Activated CD8-positive, alpha-beta T cell treated with anti-CD3 and anti-CD28 coated beads for 36 hours (primary cell): ENCODE measurements around the gene HGS. TPM values are rescaled to one million over a fixed set of nuclear protein-coding genes. Genes with fewer than 3 reads are reported as not detected.

Experiments
- ATAC-seq: fragments of 200-7000 bp; cut with Tn5 transposase; one replicate; pipeline ENCODE4 v1.10.0; 2021; ENCODE audit warnings: mild to moderate bottlenecking, moderate library complexity
- CTCF ChIA-PET: fragments of 350-600 bp; sonication (Branson Sonifier 250); formaldehyde crosslinking; loops from one replicate; lab custom pipeline; 2021; ENCODE audit warnings: antibody characterized with exemption; lab: Charles Lee
- POLR2A ChIA-PET: fragments of 350-600 bp; sonication (Branson Sonifier 250); formaldehyde crosslinking; loops from one replicate; lab custom pipeline; 2021; ENCODE audit warnings: antibody characterized with exemption; lab: Charles Lee
- DNase-seq: peaks from one replicate; pipeline ENCODE4 v3.0.0-alpha.2; 2020
- H3K27ac Mint-ChIP-seq: one replicate; pipeline ENCODE4 v1.8.0; 2021; ENCODE audit warnings: mild to moderate bottlenecking, mixed read lengths
- H3K27me3 Mint-ChIP-seq: one replicate; pipeline ENCODE4 v1.8.0; 2021; ENCODE audit warnings: mixed read lengths
- H3K36me3 Mint-ChIP-seq: one replicate; pipeline ENCODE4 v1.8.0; 2021; ENCODE audit warnings: low read depth, mixed read lengths
- H3K4me1 Mint-ChIP-seq: one replicate; pipeline ENCODE4 v1.8.0; 2021; ENCODE audit warnings: low read depth, mixed read lengths
- H3K4me3 Mint-ChIP-seq: one replicate; pipeline ENCODE4 v1.8.0; 2021; ENCODE audit warnings: mild to moderate bottlenecking, moderate library complexity, mixed read lengths
- H3K9me3 Mint-ChIP-seq: one replicate; pipeline ENCODE4 v1.8.0; 2021; ENCODE audit warnings: mixed read lengths
- CTCF ChIP-seq: fragments of 200-600 bp; IDR thresholded peaks from one replicate; pipeline ENCODE4 v1.8.0; 2022; ENCODE audit warnings: antibody characterized with exemption, mild to moderate bottlenecking
- intact Hi-C: fragments of 100-400 bp; cut with micrococcal nuclease; formaldehyde crosslinking; loops from one replicate; pipeline ENCODE4 v1.10.0; 2022
- total RNA-seq, 2 experiments: library from RNA; stranded (reverse); gene quantifications; one replicate each; pipeline ENCODE4 v1.2.3, GENCODE V29; 2021

Gene HGS
- total RNA-seq, 2 experiments from 2014 or later: 98.9 to 113 TPM

GRCh38 chr17:81723651-81724209 lies 39.9 kb downstream of the HGS start:
- Mint-ChIP-seq H3K27ac (no peak overlapping the region), H3K27me3 (peaks cover 13% of the 10 kb centered on the region), H3K36me3 (peaks cover 4% of the 10 kb centered on the region), H3K4me3 (no peak overlapping the region), H3K4me1 (no peaks in the 10 kb centered on the region), H3K9me3 (no peaks in the 10 kb centered on the region)
- no peak for ATAC-seq
- ChIA-PET CTCF (interaction anchor here (1.4 to 1.5 kb wide), 2 partner anchors 12 to 230 kb away, joined by 3 to 4 read pairs; no protein-coding TSS in a partner anchor), POLR2A (interaction anchor here (0.7 to 1.8 kb wide), 2 partner anchors 12 to 15 kb away, joined by 4 to 7 read pairs; no protein-coding TSS in a partner anchor)
- no peak for DNase-seq
- no peak for TF ChIP-seq CTCF
- intact Hi-C loops: no loop called here

GRCh38 chr17:81725439-81725838 lies 41.6 kb downstream of the HGS start:
- TF ChIP-seq CTCF: no peak
- Mint-ChIP-seq H3K27ac (no peak overlapping the region), H3K4me1 (no peaks in the 10 kb centered on the region), H3K4me3 (no peak overlapping the region), H3K9me3 (no peaks in the 10 kb centered on the region), H3K27me3 (peaks cover 16% of the 10 kb centered on the region), H3K36me3 (no peaks in the 10 kb centered on the region)
- intact Hi-C loops: no loop called here
- CTCF ChIA-PET: interaction anchor here (0.8 to 1.4 kb wide), 3 partner anchors 8 to 228 kb away, joined by 3 read pairs; no protein-coding TSS in a partner anchor
- ATAC-seq (no peak), DNase-seq (no peak)
- POLR2A ChIA-PET: interaction anchor here (1.2 to 1.9 kb wide), 5 partner anchors 9 to 130 kb away, joined by 3 to 7 read pairs (median 3); partner anchors contain the start of gene MCRIP1

- no peak for ATAC-seq
- no peak for DNase-seq
- no peaks in the 10 kb centered on the region for H3K4me1 Mint-ChIP-seq
- ChIA-PET CTCF (no interaction called here), POLR2A (interaction anchor here (0.5 to 1.9 kb wide), 4 partner anchors 10 to 173 kb away, joined by 3 to 4 read pairs (median 3); no protein-coding TSS in a partner anchor)
- H3K27me3 Mint-ChIP-seq: peaks cover 18% of the 10 kb centered on the region
- TF ChIP-seq CTCF: no peak
- H3K27ac Mint-ChIP-seq: no peak overlapping the region
- no peaks in the 10 kb centered on the region for H3K9me3 Mint-ChIP-seq
- no peak overlapping the region for H3K4me3 Mint-ChIP-seq
- intact Hi-C loops: no loop called here
- H3K36me3 Mint-ChIP-seq: no peaks in the 10 kb centered on the region
These were observed 42.2 kb downstream of the HGS start for GRCh38 chr17:81726004-81726403.

GRCh38 chr17:81727324-81728031 lies 43.7 kb downstream of the HGS start:
- peaks cover 24% of the 10 kb centered on the region for H3K27me3 Mint-ChIP-seq
- H3K36me3 Mint-ChIP-seq: no peaks in the 10 kb centered on the region
- no peaks in the 10 kb centered on the region for H3K4me1 Mint-ChIP-seq
- H3K9me3 Mint-ChIP-seq: no peaks in the 10 kb centered on the region
- CTCF ChIA-PET: no interaction called here
- DNase-seq: no peak
- POLR2A ChIA-PET: interaction anchor here (0.6 to 1.5 kb wide), 2 partner anchors 56 to 136 kb away, joined by 3 to 4 read pairs; no protein-coding TSS in a partner anchor
- intact Hi-C loops: no loop called here
- no peak overlapping the region for H3K27ac Mint-ChIP-seq
- H3K4me3 Mint-ChIP-seq: no peak overlapping the region
- no peak for ATAC-seq
- TF ChIP-seq CTCF: no peak
